CD4-positive, alpha-beta T cell treated with Interferon gamma for 1 hour (primary cell): Measurements from ENCODE around the gene ADGRG1.

Source experiments
- DNase-seq: peaks from one replicate; pipeline ENCODE4 v3.0.0-alpha.2; 2020

Gene ADGRG1

DNA sequence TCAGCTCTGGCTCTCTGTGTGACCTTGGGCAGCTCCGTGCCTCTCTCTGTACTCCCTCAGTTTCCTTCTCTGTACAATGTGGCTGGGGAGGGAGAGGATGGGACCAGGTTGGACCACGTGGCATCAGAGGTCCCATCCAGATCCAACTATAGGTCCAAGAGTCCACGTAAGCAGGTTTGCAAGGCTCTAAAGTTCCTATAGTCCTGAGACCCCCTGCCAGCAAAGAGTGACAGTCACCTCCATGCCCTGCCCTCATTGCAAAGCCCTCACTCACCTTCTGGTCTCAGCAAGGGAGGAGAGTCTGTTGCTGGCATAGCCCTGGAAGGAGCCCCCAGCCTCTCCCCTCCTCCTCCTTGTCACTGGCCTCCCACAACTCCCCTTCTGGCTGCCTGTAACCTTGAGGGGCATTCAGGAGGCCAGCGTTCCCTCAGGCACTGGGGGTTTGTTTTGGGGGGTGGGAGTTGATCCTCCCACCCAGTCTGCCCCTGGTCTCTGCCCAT is 60.1 kb downstream of the ADGRG1 start:
- no peak for DNase-seq

- no peak for DNase-seq
Measured at GRCh38 chr16:57688987-57689761, 60.7 kb downstream of the ADGRG1 start.

DNA sequence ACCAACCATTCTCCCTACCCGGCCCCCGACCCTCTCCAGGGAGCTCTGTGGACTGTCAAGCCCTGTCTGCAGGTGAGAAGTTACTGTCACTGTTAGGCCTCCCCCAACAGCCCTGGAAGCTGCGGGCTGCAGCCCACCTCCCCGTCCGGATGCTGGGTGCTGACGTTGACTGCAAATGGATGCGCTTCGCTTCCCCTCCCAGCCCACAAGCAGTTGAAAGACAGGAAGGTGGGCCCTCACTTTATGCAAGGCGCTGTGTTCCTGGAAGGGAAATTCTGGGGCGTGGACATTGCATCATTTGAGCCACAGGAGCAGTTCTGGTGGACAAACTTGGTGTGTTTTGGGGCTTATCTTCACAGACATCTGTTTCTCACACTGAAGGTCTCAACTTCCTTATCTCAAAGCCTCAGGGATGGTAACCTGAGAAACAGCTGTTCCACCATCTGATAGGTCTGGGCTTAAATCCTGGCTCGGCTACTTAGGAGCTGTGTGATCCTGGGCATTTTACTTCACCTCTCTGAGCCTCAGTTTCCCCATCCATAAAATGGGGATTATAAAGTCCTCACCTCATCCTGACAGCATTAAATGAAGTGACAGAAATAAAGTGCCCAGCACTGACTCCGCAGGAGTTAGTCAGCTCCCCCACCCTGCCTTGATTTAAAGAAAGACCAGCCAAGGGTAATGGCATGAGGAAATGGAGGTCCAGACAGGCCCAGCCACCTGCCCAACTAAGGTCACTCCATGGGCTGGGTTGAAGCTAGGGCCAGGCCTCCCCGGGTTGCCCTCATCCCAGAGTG is 61.5 kb downstream of the ADGRG1 start:
- peak; percentile 71 for DNase-seq

DNA sequence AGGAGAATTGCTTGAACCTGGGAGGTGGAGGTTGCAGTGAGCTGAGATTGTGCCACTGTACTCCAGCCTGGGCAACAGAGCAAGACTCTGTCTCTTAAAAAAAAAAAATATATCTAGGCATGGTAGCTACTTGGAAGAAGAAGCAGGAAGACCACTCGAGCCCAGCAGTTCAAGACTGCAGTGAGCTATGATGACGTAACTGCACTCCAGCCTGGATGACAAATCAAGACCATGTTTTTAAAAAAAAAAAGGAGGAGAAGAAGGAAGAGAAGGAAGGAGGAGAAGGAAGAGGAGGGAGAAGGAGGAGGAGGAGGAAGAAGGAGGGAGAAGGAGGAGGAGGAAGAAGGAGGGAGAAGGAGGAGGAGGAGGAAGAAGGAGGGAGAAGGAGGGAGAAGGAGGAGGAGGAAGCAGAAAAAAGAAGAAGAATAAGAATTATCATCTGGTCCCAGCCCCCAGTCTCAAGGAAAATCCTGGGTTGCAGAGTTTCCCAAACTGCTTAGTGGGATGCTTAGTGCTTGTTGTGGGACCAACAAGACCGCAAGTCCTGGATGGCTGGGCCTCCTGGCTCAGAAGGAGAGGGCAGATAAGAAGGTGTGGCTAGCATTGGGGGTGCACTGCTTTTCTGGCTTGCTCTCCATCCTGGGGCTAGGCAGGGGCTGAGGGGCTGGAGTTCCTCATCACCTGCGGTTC is 62.5 kb downstream of the ADGRG1 start:
- no peak for DNase-seq

DNA sequence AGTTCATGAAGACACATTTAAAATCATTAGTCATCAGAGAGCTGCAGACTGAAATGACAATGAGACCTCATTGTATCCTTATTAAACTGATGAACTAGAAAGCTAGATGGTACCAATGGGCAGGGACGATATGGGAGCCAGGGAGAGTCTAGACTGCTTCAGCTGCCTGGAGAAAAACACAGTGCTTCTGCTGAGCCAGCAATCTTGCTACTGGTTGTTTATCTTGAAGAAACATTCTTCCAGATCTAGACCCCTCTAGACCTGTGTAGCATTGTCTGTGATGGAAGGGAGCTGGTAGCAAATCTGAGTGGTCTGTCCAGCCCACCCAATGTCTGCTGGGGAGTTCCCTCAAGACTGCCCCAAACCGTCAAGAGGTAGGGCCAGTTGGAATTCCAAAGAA is 64.2 kb downstream of the ADGRG1 start:
- no peak for DNase-seq

- no peak for DNase-seq
Measured at GRCh38 chr16:57693550-57693949, 65.1 kb downstream of the ADGRG1 start.

DNA sequence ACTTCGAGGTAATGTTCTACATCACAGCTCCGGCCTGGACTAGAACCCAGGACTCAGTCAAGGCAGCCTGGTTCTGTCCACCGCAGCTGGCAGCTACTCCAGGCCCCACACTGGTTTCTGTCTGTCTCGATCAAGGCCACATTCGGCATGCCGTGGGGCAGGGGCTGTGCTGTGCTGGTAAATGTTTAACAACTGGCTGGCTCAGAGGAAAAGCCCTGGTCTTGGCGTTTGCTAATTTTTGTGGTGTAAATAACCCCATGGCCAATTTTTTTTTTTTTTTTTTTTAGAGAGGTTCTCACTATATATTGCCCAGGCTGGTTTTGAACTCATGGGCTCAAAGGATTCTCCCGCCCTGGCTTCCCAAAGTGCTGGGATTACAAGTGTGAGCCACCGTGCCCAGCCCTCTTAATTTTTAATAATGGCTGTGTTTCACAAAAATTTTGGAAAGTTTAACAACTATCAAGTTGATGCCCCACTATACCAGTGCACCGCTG is 65.8 kb downstream of the ADGRG1 start:
- DNase-seq = no peak

DNA sequence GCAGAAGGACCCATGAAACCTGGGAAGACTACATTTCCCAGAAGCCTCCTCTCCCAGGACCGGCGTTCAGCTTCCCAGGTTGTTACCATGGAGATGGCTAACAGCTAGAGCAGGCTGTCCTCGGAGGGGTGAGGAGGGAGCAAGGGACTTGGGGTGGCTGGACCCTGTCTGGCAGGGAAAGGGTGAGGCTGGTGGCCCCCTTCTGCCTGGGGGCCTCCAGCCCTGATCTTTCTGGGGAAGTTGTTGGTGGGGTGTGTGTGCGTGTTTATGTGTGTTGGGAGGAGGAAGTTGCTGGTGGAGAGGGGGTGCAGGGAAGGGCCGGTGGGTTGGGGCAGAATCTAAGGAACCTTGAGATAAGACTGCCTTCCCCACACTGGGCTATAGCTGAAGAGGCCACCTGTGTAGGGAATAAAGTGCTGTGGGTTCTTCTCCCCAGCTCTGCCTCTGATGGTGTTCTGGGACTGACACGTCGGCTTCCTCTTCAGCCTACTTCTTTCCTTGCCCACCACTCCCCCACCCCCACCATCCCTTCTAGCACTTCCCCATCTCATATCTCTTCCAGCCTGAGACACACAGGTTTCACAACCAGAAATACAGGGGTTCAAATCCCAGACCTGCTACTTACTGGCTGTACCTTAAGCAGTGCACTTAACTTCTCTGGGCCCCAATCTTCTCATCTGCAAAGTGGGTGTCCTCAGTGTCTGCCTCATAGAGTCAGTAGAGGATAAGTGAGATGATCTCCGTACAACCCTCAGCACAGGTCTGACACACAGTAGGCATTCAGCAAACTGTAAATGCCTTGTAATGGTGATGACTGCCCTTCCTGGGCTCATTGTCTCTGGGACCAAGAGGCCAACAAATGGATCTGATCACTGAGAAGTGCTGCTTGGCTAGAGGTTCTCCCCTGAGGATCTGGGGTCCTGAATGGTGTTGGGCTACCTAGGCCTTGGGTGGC is 66.6 kb downstream of the ADGRG1 start, which contains the start of gene DRC7:
DRC7 (plus strand) TSS at position 82 of the 955 bp plus-strand sequence. CDS start 3,144 bp downstream, outside the sequence.
- peak; percentile 63 for DNase-seq

- DNase-seq = no peak
Measured at GRCh38 chr16:57695680-57696069, 67.2 kb downstream of the ADGRG1 start.

DNA sequence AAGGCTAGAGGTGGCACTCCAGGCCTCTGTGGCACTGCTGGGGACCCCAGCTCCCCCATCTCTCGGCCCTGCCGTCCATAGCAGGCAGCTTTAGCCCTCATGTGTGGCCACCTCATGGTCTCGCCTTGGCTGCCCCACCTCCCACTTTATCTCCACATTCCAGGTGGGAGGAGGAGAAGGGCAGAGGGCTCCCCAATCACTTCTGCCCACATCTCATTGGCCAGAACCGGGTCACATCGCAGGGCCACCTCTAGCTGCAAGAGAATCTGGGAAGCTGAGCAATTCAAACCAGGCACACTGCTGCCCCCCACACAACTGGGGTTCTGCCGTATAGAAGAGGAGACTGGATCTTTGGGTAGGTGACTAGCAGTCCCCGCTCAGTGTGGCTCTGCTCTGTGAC is 67.8 kb downstream of the ADGRG1 start:
- no peak for DNase-seq

DNA sequence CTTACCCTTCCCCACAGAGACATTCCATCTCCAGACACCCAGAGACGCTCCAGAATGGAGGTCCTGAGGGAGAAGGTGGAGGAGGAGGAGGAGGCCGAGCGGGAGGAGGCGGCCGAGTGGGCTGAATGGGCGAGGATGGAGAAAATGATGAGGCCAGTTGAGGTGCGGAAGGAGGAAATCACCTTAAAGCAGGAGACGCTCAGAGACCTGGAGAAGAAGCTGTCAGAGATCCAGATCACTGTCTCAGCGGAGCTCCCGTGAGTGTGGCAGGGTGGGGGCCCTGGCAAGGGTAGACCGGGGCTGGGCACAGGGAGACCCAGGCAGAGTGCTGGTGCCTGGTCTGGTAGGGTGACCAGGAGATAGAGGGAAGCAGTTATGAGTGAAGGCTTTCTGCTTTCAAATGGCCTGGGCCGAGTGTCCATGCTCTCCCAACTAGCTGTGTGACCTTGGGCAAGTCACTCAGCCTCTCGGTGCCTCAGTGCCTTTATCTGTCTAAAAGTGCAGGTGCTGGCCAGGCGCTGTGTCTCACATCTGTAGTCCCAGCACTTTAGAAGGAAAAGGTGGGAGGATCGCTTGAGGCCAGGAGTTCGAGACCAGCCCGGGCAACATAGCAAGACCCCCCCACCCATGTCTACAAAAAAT is 69.6 kb downstream of the ADGRG1 start:
- no peak for DNase-seq

DNA sequence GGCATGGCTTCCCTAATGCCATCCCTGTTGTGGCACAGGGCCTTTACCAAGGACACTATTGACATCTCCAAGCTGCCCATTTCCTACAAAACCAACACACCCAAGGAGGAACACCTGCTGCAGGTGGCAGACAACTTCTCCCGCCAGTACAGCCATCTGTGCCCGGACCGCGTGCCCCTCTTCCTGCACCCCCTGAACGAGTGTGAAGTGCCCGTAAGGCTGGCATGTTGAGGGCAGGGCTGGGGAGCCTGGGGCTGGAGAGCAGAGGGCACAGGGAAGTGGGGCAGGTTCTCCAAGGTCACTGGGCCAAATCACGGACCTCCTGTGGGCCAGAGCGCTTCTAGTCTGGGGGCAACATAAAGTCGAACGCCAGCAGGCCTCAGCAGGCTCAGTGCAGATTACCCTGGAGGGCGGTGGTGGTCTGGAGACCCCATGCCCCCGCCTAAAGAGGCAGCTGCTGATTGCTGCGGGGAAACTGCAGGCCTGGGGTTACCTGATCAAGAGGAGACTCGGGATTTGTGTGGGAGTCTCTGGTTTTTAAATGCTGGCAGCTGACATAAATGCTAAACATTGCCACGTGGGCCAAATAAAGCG is 70.5 kb downstream of the ADGRG1 start:
- no peak for DNase-seq

GRCh38 chr16:57699481-57699880 is 71.1 kb downstream of the ADGRG1 start:
- DNase-seq = no peak

GRCh38 chr16:57699899-57700298 is 71.5 kb downstream of the ADGRG1 start:
- DNase-seq = no peak

DNA sequence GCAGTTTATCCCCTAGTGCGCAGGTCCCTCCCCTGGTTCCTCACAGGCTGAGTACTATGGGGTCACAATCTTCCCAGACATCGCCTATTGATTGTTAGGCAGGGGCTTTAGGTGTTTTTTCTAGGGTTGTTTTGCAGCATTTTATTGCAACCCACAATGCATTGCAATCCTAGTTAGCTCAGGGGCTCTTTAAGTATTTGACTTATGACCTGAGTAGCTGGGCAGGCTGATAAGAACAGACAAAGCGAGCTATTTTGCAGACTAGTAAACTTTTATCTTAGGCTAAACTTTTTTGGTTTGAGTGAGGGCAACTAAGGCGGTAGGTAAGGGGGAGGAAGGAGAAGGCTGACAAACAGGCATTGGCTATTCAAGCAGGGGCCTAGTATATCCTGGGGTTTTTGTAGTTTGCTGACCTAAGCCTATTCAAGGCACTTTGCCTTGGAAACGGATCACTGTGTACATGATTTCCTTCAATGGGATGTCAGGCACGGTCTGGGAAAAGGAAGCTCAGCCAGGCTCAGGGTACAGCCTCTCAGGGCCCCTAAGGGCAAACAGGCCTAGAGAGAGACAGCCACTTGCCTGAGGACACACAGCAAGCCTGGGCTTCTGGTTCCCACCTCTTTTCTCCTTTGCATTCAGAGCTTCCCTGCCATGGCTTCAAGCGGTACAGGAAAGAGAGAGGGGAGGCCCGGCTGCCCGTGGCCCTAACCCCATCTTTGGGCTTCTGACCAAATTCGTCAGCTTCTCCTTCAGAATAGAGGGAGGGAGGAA is 72.5 kb downstream of the ADGRG1 start:
- DNase-seq = no peak

DNA sequence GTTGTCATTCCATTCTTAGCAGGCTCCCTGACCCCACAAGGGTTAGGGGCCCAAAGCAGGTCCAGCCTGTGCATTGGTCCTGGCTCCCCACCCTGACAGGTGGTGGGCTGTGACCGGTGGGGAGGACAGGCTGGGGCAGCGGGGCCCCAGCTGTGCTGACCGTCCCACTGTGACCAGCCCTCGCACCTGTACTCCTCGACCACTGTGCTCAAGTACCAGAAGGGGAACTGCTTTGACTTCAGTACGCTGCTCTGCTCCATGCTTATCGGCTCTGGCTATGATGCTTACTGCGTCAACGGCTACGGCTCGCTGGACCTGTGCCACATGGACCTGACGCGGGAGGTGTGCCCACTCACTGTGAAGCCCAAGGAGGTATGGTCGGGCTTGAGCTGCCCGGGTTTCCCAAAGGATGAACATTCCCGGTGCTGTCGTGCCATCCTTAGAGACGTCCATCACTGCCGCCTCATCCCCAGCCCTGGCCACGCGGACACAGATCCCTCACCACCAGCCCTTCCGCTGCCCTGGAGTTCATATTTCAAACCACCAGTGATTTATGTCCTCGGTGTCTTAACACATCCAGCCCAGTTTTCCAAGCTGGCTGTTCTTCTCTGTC is 73.4 kb downstream of the ADGRG1 start:
- no peak for DNase-seq

DNA sequence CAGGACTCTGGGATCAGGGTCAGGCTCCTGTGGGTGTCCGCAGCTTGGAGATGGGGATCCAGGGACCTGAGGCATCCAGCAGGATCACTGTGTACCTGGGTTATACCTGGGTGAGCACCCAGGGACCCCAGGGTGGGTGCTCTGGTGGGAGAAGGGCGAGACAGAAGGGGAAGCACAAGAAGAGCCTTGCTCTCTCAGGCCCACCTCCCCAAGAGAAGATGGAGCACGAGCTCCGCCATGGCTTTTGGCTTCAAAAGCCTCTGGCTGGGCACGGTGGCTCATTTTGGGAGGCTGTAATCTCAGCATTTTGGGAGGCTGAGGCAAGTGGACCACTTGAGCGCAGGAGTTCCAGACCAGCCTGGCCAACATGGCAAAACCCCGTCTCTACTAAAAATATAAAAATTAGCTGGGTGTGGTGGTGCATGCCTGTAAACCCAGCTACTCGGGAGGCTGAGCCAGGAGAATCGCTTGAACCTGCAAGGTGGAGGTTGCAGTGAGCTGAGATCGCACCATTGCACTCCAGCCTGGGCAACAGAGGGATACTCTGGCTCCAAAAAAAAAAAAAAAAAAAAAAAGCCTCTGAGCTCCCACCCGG is 75.1 kb downstream of the ADGRG1 start:
- DNase-seq = no peak

GRCh38 chr16:57704011-57704904 is 75.8 kb downstream of the ADGRG1 start:
- no peak for DNase-seq
